ENCODE results near the gene GTPBP3. TPM values are rescaled to one million over a fixed set of nuclear protein-coding genes. Genes with fewer than 3 reads are reported as not detected.

Gene GTPBP3
- total and polyA plus RNA-seq, 12 donors, result 8.0 to 12.8 (median 9.8) TPM

- Histone ChIP-seq H3K36me3 (peaks cover 0 to 88% (median 32%) of the 10 kb centered on the region in 9 donors), H3K4me3 (no peak overlapping the region), H3K27me3 (no peaks in the 10 kb centered on the region), H3K4me1 (peaks cover 0 to 2% (median 0%) of the 10 kb centered on the region in 9 donors), H3K27ac (no peak overlapping the region), H3K9me3 (no peaks in the 10 kb centered on the region)
- ATAC-seq, result no peak
- DNase-seq, result no peak
- WGBS, 2 donors, result 79 to 83% methylated on average over 6 of the region's 6 CpGs
- intact Hi-C loops (cut with DNase I), result no loop called here
- TF ChIP-seq, protein P1, sequence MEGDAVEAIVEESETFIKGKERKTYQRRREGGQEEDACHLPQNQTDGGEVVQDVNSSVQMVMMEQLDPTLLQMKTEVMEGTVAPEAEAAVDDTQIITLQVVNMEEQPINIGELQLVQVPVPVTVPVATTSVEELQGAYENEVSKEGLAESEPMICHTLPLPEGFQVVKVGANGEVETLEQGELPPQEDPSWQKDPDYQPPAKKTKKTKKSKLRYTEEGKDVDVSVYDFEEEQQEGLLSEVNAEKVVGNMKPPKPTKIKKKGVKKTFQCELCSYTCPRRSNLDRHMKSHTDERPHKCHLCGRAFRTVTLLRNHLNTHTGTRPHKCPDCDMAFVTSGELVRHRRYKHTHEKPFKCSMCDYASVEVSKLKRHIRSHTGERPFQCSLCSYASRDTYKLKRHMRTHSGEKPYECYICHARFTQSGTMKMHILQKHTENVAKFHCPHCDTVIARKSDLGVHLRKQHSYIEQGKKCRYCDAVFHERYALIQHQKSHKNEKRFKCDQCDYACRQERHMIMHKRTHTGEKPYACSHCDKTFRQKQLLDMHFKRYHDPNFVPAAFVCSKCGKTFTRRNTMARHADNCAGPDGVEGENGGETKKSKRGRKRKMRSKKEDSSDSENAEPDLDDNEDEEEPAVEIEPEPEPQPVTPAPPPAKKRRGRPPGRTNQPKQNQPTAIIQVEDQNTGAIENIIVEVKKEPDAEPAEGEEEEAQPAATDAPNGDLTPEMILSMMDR (IDR thresholded peaks at IDR 0.05), result no peak
These were observed 18.4 kb upstream of the GTPBP3 start for GRCh38 chr19:17318966-17319365.

- intact Hi-C loops (cut with DNase I), result no loop called here
- H3K36me3 ChIP-seq, result peaks cover 0 to 82% (median 29%) of the 10 kb centered on the region in 9 donors
- WGBS, 2 donors, result 94% methylated on average over 40 of the region's 40 CpGs
- TF ChIP-seq, protein P1 (IDR thresholded peaks at IDR 0.05), result no peak
- H3K27me3 ChIP-seq, result no peaks in the 10 kb centered on the region
- H3K4me3 ChIP-seq, result no peak overlapping the region
- H3K4me1 ChIP-seq, result peaks cover 0 to 7% (median 0%) of the 10 kb centered on the region in 9 donors
- no peaks in the 10 kb centered on the region for H3K9me3 ChIP-seq
- H3K27ac ChIP-seq, result no peak overlapping the region
- no peak for ATAC-seq
- DNase-seq, result no peak
These were observed 17.7 kb upstream of the GTPBP3 start for GRCh38 chr19:17319473-17320238.

- no peak overlapping the region for H3K27ac ChIP-seq
- no peaks in the 10 kb centered on the region for H3K27me3 ChIP-seq
- peaks cover 0 to 81% (median 27%) of the 10 kb centered on the region in 9 donors for H3K36me3 ChIP-seq
These were observed 16.9 kb upstream of the GTPBP3 start for GRCh38 chr19:17320435-17320834.

GRCh38 chr19:17321655-17322489, 15.5 kb upstream of the GTPBP3 start:
- H3K27ac ChIP-seq, result no peak overlapping the region
- H3K4me3 ChIP-seq, result no peak overlapping the region
- DNase-seq, result no peak
- peak in 3 of 8 donors; percentile 11 to 19 (median 18) for ATAC-seq
- intact Hi-C loops (cut with DNase I), result no loop called here
- WGBS, 2 donors, result 90 to 93% methylated on average over 19 of the region's 19 CpGs
- TF ChIP-seq, protein P1 (IDR thresholded peaks at IDR 0.05), result no peak
- H3K9me3 ChIP-seq, result no peaks in the 10 kb centered on the region
- H3K27me3 ChIP-seq, result no peaks in the 10 kb centered on the region
- H3K4me1 ChIP-seq, result peaks cover 0 to 7% (median 0%) of the 10 kb centered on the region in 9 donors
- peaks cover 0 to 68% (median 20%) of the 10 kb centered on the region in 9 donors for H3K36me3 ChIP-seq

More at GRCh38 chr19:17320435-17320834, 16.9 kb upstream of the GTPBP3 start:
- 84 to 90% methylated on average over 11 of the region's 11 CpGs for WGBS, 2 donors
- Histone ChIP-seq H3K4me3 (no peak overlapping the region), H3K4me1 (peaks cover 0 to 7% (median 0%) of the 10 kb centered on the region in 9 donors), H3K9me3 (no peaks in the 10 kb centered on the region)
- peak in 1 of 8 donors; percentile 3 for ATAC-seq
- no peak for DNase-seq
- TF ChIP-seq, protein P1 (IDR thresholded peaks at IDR 0.05), result no peak
- intact Hi-C loops (cut with DNase I), result no loop called here
